H9 (cell line): ENCODE results near the gene FN3KRP. TPM values are rescaled to one million over a fixed set of nuclear protein-coding genes. Genes with fewer than 3 reads are reported as not detected.

ENCODE experiments used
- DNase-seq: peaks from one replicate; pipeline ENCODE4 v3.0.0-alpha.2; 2017
- H2AFZ ChIP-seq: one replicate; pipeline ENCODE4 v1.6.1; 2013; ENCODE audit warnings: mild to moderate bottlenecking, low read length, control low read depth, moderate library complexity
- H2AK5ac ChIP-seq: 2 replicates; pipeline ENCODE4 v1.6.1; 2013; ENCODE audit warnings: low read length, control low read depth, mixed read lengths; ENCODE audit not compliant: insufficient read length
- H2BK120ac ChIP-seq: one replicate; pipeline ENCODE4 v1.6.1; 2013; ENCODE audit warnings: low read depth, mild to moderate bottlenecking, low read length, control low read depth, inconsistent platforms; ENCODE audit not compliant: poor library complexity, severe bottlenecking
- H2BK12ac ChIP-seq: 2 replicates; pipeline ENCODE4 v1.6.1; 2013; ENCODE audit warnings: low read length, control low read depth, mixed read lengths, low read depth; ENCODE audit not compliant: insufficient read length
- H2BK15ac ChIP-seq: 2 replicates; pipeline ENCODE4 v1.6.1; 2013; ENCODE audit warnings: low read depth, low read length, control low read depth
- H2BK20ac ChIP-seq: one replicate; pipeline ENCODE4 v1.6.1; 2013; ENCODE audit warnings: low read depth, mild to moderate bottlenecking, low read length, control low read depth, inconsistent platforms; ENCODE audit not compliant: poor library complexity, severe bottlenecking
- H2BK5ac ChIP-seq: 2 replicates; pipeline ENCODE4 v1.6.1; 2013; ENCODE audit warnings: low read length, control low read depth, mixed read lengths; ENCODE audit not compliant: insufficient read length
- H3K14ac ChIP-seq: 2 replicates; pipeline ENCODE4 v1.6.1; 2013; ENCODE audit warnings: low read length, control low read depth; ENCODE audit not compliant: insufficient read depth
- H3K18ac ChIP-seq: 2 replicates; pipeline ENCODE4 v1.6.1; 2013; ENCODE audit warnings: low read depth, mild to moderate bottlenecking, mixed read lengths, low read length, control low read depth; ENCODE audit not compliant: insufficient read length
- H3K23ac ChIP-seq: 2 replicates; pipeline ENCODE4 v1.6.1; 2013; ENCODE audit warnings: low read length, control low read depth, mixed read lengths, low read depth; ENCODE audit not compliant: insufficient read length
- H3K23me2 ChIP-seq: 2 replicates; pipeline ENCODE4 v1.6.1; 2013; ENCODE audit warnings: low read depth, mild to moderate bottlenecking, mixed read lengths, low read length, control low read depth; ENCODE audit not compliant: insufficient read length, poor library complexity, severe bottlenecking
- H3K27ac ChIP-seq: 2 replicates; pipeline ENCODE4 v1.5.1; 2013; ENCODE audit warnings: low read length, control low read depth, mixed read lengths, low read depth; ENCODE audit not compliant: insufficient read length
- H3K27me3 ChIP-seq: 2 replicates; pipeline ENCODE4 v1.6.1; 2013; ENCODE audit warnings: low read length, control low read depth, inconsistent platforms; ENCODE audit not compliant: insufficient read depth
- H3K4ac ChIP-seq: 2 replicates; pipeline ENCODE4 v1.6.1; 2013; ENCODE audit warnings: low read depth, mild to moderate bottlenecking, control low read depth, inconsistent platforms, low read length, moderate library complexity
- H3K4me1 ChIP-seq: 2 replicates; pipeline ENCODE4 v1.6.1; 2013; ENCODE audit warnings: low read length, control low read depth, inconsistent platforms; ENCODE audit not compliant: insufficient read depth
- H3K4me2 ChIP-seq: 2 replicates; pipeline ENCODE4 v1.6.1; 2013; ENCODE audit warnings: low read length, control low read depth, mixed read lengths; ENCODE audit not compliant: insufficient read length, insufficient read depth
- H3K56ac ChIP-seq: 2 replicates; pipeline ENCODE4 v1.6.1; 2013; ENCODE audit warnings: low read depth, mild to moderate bottlenecking, mixed read lengths, low read length, control low read depth; ENCODE audit not compliant: insufficient read length
- H3K79me1 ChIP-seq: 2 replicates; pipeline ENCODE4 v1.6.1; 2013; ENCODE audit warnings: low read depth, mild to moderate bottlenecking, moderate library complexity, low read length, control low read depth, inconsistent platforms; ENCODE audit not compliant: insufficient read depth, poor library complexity, severe bottlenecking
- H3K79me2 ChIP-seq: 2 replicates; pipeline ENCODE4 v1.6.1; 2013; ENCODE audit warnings: low read length, control low read depth, inconsistent platforms; ENCODE audit not compliant: insufficient read depth
- H3K9ac ChIP-seq: 2 replicates; pipeline ENCODE4 v1.6.1; 2013; ENCODE audit warnings: low read length, control low read depth, mixed read lengths; ENCODE audit not compliant: insufficient read length; ENCODE audit errors: extremely low read depth
- H3K9me3 ChIP-seq: one replicate; pipeline ENCODE4 v1.6.1; 2013; ENCODE audit warnings: low read depth, low read length, inconsistent platforms; ENCODE audit not compliant: control insufficient read depth
- H3T11ph ChIP-seq: one replicate; pipeline ENCODE4 v1.6.1; 2013; ENCODE audit warnings: mild to moderate bottlenecking, low read length, control low read depth, inconsistent platforms
- H4K20me1 ChIP-seq: one replicate; pipeline ENCODE4 v1.6.1; 2013; ENCODE audit not compliant: control insufficient read depth, insufficient read length, insufficient read depth
- H4K5ac ChIP-seq: 2 replicates; pipeline ENCODE4 v1.6.1; 2013; ENCODE audit warnings: low read depth, mild to moderate bottlenecking, mixed read lengths, low read length, control low read depth; ENCODE audit not compliant: insufficient read length
- H4K8ac ChIP-seq: replicated peaks from 2 replicates; pipeline ENCODE4 v1.6.1; 2013; ENCODE audit warnings: low read length, control low read depth, mixed read lengths, low read depth; ENCODE audit not compliant: insufficient read length
- H4K91ac ChIP-seq: 2 replicates; pipeline ENCODE4 v1.6.1; 2013; ENCODE audit warnings: low read depth, mild to moderate bottlenecking, moderate library complexity, mixed read lengths, low read length, control low read depth; ENCODE audit not compliant: insufficient read length
- H3K27ac Mint-ChIP-seq, 3 experiments: 2 replicates in 2 of 3; 3 replicates in 1 of 3; pipeline ENCODE4 v1.8.0; 2020 to 2021; ENCODE audit warnings: mixed read lengths in 3 of 3, mild to moderate bottlenecking in 1 of 3, moderate library complexity in 1 of 3
- H3K27me3 Mint-ChIP-seq: 2 replicates; pipeline ENCODE4 v1.8.0; 2021; ENCODE audit warnings: low read depth, mild to moderate bottlenecking, moderate library complexity, mixed read lengths
- H3K36me3 Mint-ChIP-seq, 3 experiments: 2 replicates in 2 of 3; 3 replicates in 1 of 3; pipeline ENCODE4 v1.8.0; 2020 to 2021; ENCODE audit warnings: low read depth in 3 of 3, mixed read lengths in 3 of 3; ENCODE audit not compliant: insufficient read depth in 1 of 3
- H3K4me1 Mint-ChIP-seq, 2 experiments: 2 replicates each; pipeline ENCODE4 v1.8.0; 2020; ENCODE audit warnings: mixed read lengths in 2 of 2
- H3K4me3 Mint-ChIP-seq, 2 experiments: 2 replicates in 1 of 2; 3 replicates in 1 of 2; pipeline ENCODE4 v1.8.0; 2020 to 2021; ENCODE audit warnings: mild to moderate bottlenecking in 2 of 2, mixed read lengths in 2 of 2, moderate library complexity in 1 of 2
- H3K9me3 Mint-ChIP-seq, 2 experiments: 2 replicates in 1 of 2; 3 replicates in 1 of 2; pipeline ENCODE4 v1.8.0; 2020; ENCODE audit warnings: mild to moderate bottlenecking in 2 of 2, mixed read lengths in 2 of 2, moderate library complexity in 1 of 2
- CTCF ChIP-seq: fragments of 200-600 bp; sonication (generic); conservative IDR thresholded peaks from 3 replicates; pipeline ENCODE4 v1.8.0; 2021; ENCODE audit warnings: antibody characterized with exemption, mild to moderate bottlenecking
- WGBS: extraction: QIAGEN DNeasy Blood & Tissue Kit; methylation state at CpG from one replicate; pipeline ENCODE4 v1.1.7; 2013; ENCODE audit warnings: missing lambda C conversion rate, low lambda C conversion rate, mixed read lengths; ENCODE audit not compliant: insufficient read length; ENCODE audit errors: extremely low coverage; 5-methylcytosine and 5-hydroxymethylcytosine counted together
- total RNA-seq: library from RNA; stranded (reverse); gene quantifications from 2 replicates; pipeline ENCODE4 v1.2.1, GENCODE V29; 2021

The FN3KRP gene
- total RNA-seq, 1 experiment from 2014 or later = 32.9 TPM

GRCh38 chr17:82703935-82704865, 12.3 kb upstream of the FN3KRP start:
- no peak overlapping the region for H2BK120ac ChIP-seq
- Mint-ChIP-seq H3K27ac (no peak overlapping the region), H3K4me3 (no peak overlapping the region), H3K4me1 (peaks cover under 1% of the 10 kb centered on the region in 2 experiments; a peak in 2 of 4 replicates), H3K27me3 (peaks cover 19% of the 10 kb centered on the region), H3K36me3 (no peaks in the 10 kb centered on the region), H3K9me3 (no peaks in the 10 kb centered on the region; a peak in 1 of 5 replicates)
- H2BK5ac ChIP-seq = no peak overlapping the region
- H3K4ac ChIP-seq = no peak overlapping the region
- no peaks in the 10 kb centered on the region for H3K9me3 ChIP-seq
- H3K23ac ChIP-seq = no peak overlapping the region
- no peaks in the 10 kb centered on the region for H3K23me2 ChIP-seq
- no peak overlapping the region for H2BK15ac ChIP-seq
- no peak overlapping the region for H4K5ac ChIP-seq
- no peak overlapping the region for H3K27ac ChIP-seq
- H2BK12ac ChIP-seq = no peak overlapping the region
- H2BK20ac ChIP-seq = no peak overlapping the region
- no peaks in the 10 kb centered on the region for H3K79me1 ChIP-seq
- no peaks in the 10 kb centered on the region; the same call in 1 of the 2 replicates for H3K27me3 ChIP-seq
- no peak overlapping the region for H3T11ph ChIP-seq
- H3K56ac ChIP-seq = no peak overlapping the region
- H2AFZ ChIP-seq = no peak overlapping the region
- no peak for TF ChIP-seq CTCF
- no peak overlapping the region for H3K4me2 ChIP-seq
- no peaks in the 10 kb centered on the region for H4K20me1 ChIP-seq
- H4K8ac ChIP-seq = no peak overlapping the region
- H3K4me1 ChIP-seq = no peaks in the 10 kb centered on the region
- no peak overlapping the region for H3K18ac ChIP-seq
- H4K91ac ChIP-seq = no peak overlapping the region
- no peak overlapping the region for H3K14ac ChIP-seq
- H2AK5ac ChIP-seq = no peak overlapping the region
- no CpG with 5 or more reads among the region's 38 CpGs for WGBS
- H3K9ac ChIP-seq = no peak overlapping the region
- DNase-seq = no peak
- no peaks in the 10 kb centered on the region for H3K79me2 ChIP-seq
